HCT116 (cell line): ENCODE data around the gene CACNA2D3. TPM values are rescaled to one million over a fixed set of nuclear protein-coding genes. Genes with fewer than 3 reads are reported as not detected.

ENCODE experiments used
- ATAC-seq: fragments of 200-7000 bp; cut with Tn5 transposase; 2 replicates; pipeline ENCODE4 v1.9.1; 2020; ENCODE audit warnings: mild to moderate bottlenecking, moderate library complexity
- BruUV-seq: library from RNA; stranded (reverse); fragments of 400-500 nt; replicated peaks from 2 replicates; lab custom pipeline; 2021; lab: Mats Ljungman, UMichigan
- CTCF ChIA-PET: fragments of 300-600 bp; sonication (Branson Sonifier 250); formaldehyde crosslinking; loops from one replicate; lab custom pipeline; 2021; ENCODE audit warnings: antibody characterized with exemption; lab: Charles Lee
- POLR2A ChIA-PET: fragments of 300-600, 350-600 bp; sonication (Branson Sonifier 250); formaldehyde crosslinking; loops from one replicate; lab custom pipeline; 2021; ENCODE audit warnings: antibody characterized with exemption; lab: Charles Lee
- RAD21 ChIA-PET, 2 experiments: fragments of 300-600 bp; sonication (Branson Sonifier 250); formaldehyde crosslinking; loops; one replicate each; lab custom pipeline; 2023; ENCODE audit warnings: low total read pairs in 2 of 2; ENCODE audit not compliant: uncharacterized antibody in 2 of 2, unreplicated experiment in 2 of 2, low non-redundant PET in 1 of 2; lab: Charles Lee
- DNase-seq: peaks from one replicate; pipeline ENCODE4 v3.0.0-alpha.2; 2010; ENCODE audit warnings: low read depth, low spot score
- H2AFZ ChIP-seq: fragments of 200-600 bp; shearing (Covaris generic), sonication (generic); 2 replicates; pipeline ENCODE4 v1.6.1; 2017; ENCODE audit warnings: low read depth, mixed run types, mixed read lengths, antibody characterized with exemption, low read length; ENCODE audit not compliant: poor library complexity, severe bottlenecking
- H3K27ac ChIP-seq: 2 replicates; pipeline ENCODE4 v1.5.1; 2012; ENCODE audit warnings: low read depth, low read length
- H3K27me3 ChIP-seq: fragments of 200-600 bp; sonication (generic); 2 replicates; pipeline ENCODE4 v1.6.1; 2016; ENCODE audit warnings: mixed run types, low read length, mixed read lengths; ENCODE audit not compliant: insufficient read depth
- H3K36me3 ChIP-seq, 2 experiments: fragments of 200-500 bp in 1 of 2; fragments of 200-600 bp in 1 of 2; sonication (Bioruptor generic) in 1 of 2; sonication (generic) in 1 of 2; 2 replicates each; pipeline versions ENCODE4 v1.5.1 to v1.6.1; 2014 to 2016; ENCODE audit warnings: low read length in 2 of 2, inconsistent platforms in 1 of 2, mixed read lengths in 1 of 2, mixed run types in 1 of 2; ENCODE audit not compliant: insufficient read depth in 2 of 2, control insufficient read depth in 1 of 2
- H3K4me1 ChIP-seq, 2 experiments: fragments of 200-600 bp in 1 of 2; sonication (generic) in 1 of 2; 2 replicates each; pipeline versions ENCODE4 v1.5.1 to v1.6.1; 2012 to 2017; ENCODE audit warnings: low read length in 2 of 2, inconsistent platforms in 1 of 2, mild to moderate bottlenecking in 1 of 2, mixed read lengths in 1 of 2, mixed run types in 1 of 2, moderate library complexity in 1 of 2; ENCODE audit not compliant: insufficient read depth in 2 of 2, control insufficient read depth in 1 of 2
- H3K4me2 ChIP-seq: fragments of 200-600 bp; sonication (generic); 2 replicates; pipeline ENCODE4 v1.6.1; 2017; ENCODE audit warnings: mixed run types, low read length, mixed read lengths
- H3K4me3 ChIP-seq, 2 experiments: fragments of 200-600 bp in 1 of 2; sonication (generic) in 1 of 2; replicated peaks in 1 of 2; 2 replicates each; pipeline ENCODE4 v1.5.1; 2011 to 2016; ENCODE audit warnings: low read length in 2 of 2, control low read depth in 1 of 2, low read depth in 1 of 2, mild to moderate bottlenecking in 1 of 2, mixed read lengths in 1 of 2, mixed run types in 1 of 2
- H3K79me2 ChIP-seq: fragments of 200-600 bp; sonication (generic); 2 replicates; pipeline ENCODE4 v1.6.1; 2017; ENCODE audit warnings: mild to moderate bottlenecking, mixed run types, low read length, moderate library complexity, mixed read lengths; ENCODE audit not compliant: insufficient read depth
- H3K9ac ChIP-seq: fragments of 200-600 bp; sonication (generic); 2 replicates; pipeline ENCODE4 v1.6.1; 2016; ENCODE audit warnings: low read length, mixed read lengths
- H3K9me2 ChIP-seq: fragments of 200-600 bp; sonication (generic), shearing (Covaris generic); 2 replicates; pipeline ENCODE4 v1.6.1; 2017; ENCODE audit warnings: mixed run types, mild to moderate bottlenecking, moderate library complexity; ENCODE audit not compliant: insufficient read depth
- H3K9me3 ChIP-seq, 2 experiments: fragments of 200-500 bp in 1 of 2; fragments of 200-600 bp in 1 of 2; sonication (Bioruptor generic) in 1 of 2; sonication (generic) in 1 of 2; 2 replicates each; pipeline ENCODE4 v1.6.1; 2014 to 2017; ENCODE audit warnings: low read length in 2 of 2, mixed read lengths in 2 of 2, inconsistent platforms in 1 of 2, low read depth in 1 of 2, mild to moderate bottlenecking in 1 of 2, mixed run types in 1 of 2, moderate library complexity in 1 of 2; ENCODE audit not compliant: control insufficient read depth in 1 of 2, insufficient read depth in 1 of 2
- H4K20me1 ChIP-seq: fragments of 200-600 bp; sonication (generic), shearing (Covaris generic); 2 replicates; pipeline ENCODE4 v1.6.1; 2017; ENCODE audit warnings: mixed run types, mild to moderate bottlenecking, moderate library complexity; ENCODE audit not compliant: insufficient read depth
- ATF3 ChIP-seq: IDR thresholded peaks from 2 replicates; pipeline ENCODE4 v1.6.1; 2012
- CEBPB ChIP-seq: IDR thresholded peaks from 2 replicates; pipeline ENCODE4 v1.6.1; 2012; ENCODE audit warnings: low read depth
- CTCF ChIP-seq, 3 experiments: fragments of 200-600 bp in 1 of 3; sonication (generic) in 1 of 3; IDR thresholded peaks in 2 of 3; conservative IDR thresholded peaks in 1 of 3; 2 replicates each; pipeline ENCODE4 v1.5.1; 2012 to 2017; ENCODE audit warnings: low read depth in 2 of 3, low read length in 2 of 3, antibody characterized with exemption in 1 of 3, borderline replicate concordance in 1 of 3, control low read depth in 1 of 3, mild to moderate bottlenecking in 1 of 3, mixed read lengths in 1 of 3, mixed run types in 1 of 3, moderate library complexity in 1 of 3; ENCODE audit not compliant: insufficient read depth in 1 of 3
- EGR1 ChIP-seq: IDR thresholded peaks from 2 replicates; pipeline ENCODE4 v1.6.1; 2012; ENCODE audit warnings: low read depth
- ELF1 ChIP-seq: IDR thresholded peaks from 2 replicates; pipeline ENCODE4 v1.6.1; 2012; ENCODE audit warnings: low read depth, borderline replicate concordance
- EZH2phosphoT487 ChIP-seq: fragments of 200-600 bp; IDR thresholded peaks from 2 replicates; pipeline ENCODE4 v1.6.1; 2018; ENCODE audit warnings: antibody characterized with exemption, borderline replicate concordance
- FOSL1 ChIP-seq: IDR thresholded peaks from 2 replicates; pipeline ENCODE4 v1.6.1; 2012; ENCODE audit warnings: low read depth
- JUND ChIP-seq: IDR thresholded peaks from 2 replicates; pipeline ENCODE4 v1.6.1; 2012
- POLR2A ChIP-seq: IDR thresholded peaks from 2 replicates; pipeline ENCODE4 v1.7.0; 2011; ENCODE audit warnings: borderline replicate concordance; ENCODE audit not compliant: insufficient read depth, insufficient read length; ENCODE audit errors: extremely low read depth
- POLR2AphosphoS5 ChIP-seq: IDR thresholded peaks from 2 replicates; pipeline ENCODE4 v1.6.1; 2011; ENCODE audit warnings: mild to moderate bottlenecking, low read depth, low read length, moderate library complexity
- REST ChIP-seq: IDR thresholded peaks from 2 replicates; pipeline ENCODE4 v1.6.1; 2012; ENCODE audit warnings: low read depth
- SP1 ChIP-seq: IDR thresholded peaks from 2 replicates; pipeline ENCODE4 v1.6.1; 2012; ENCODE audit warnings: low read depth
- SRF ChIP-seq: IDR thresholded peaks from 2 replicates; pipeline ENCODE4 v1.6.1; 2012; ENCODE audit warnings: low read depth
- YY1 ChIP-seq: IDR thresholded peaks from 2 replicates; pipeline ENCODE4 v1.6.1; 2011; ENCODE audit warnings: low read length, low read depth, moderate library complexity, mild to moderate bottlenecking; ENCODE audit not compliant: insufficient replicate concordance; ENCODE audit errors: extremely low read depth
- ZFX ChIP-seq: fragments of 450-650 bp; IDR thresholded peaks from 2 replicates; pipeline ENCODE4 v1.6.1; 2017
- intact Hi-C: fragments of 100-400 bp; cut with micrococcal nuclease; formaldehyde crosslinking; loops from 2 replicates; pipeline ENCODE4 v1.10.0; 2022
- total RNA-seq: library from RNA; stranded (reverse); gene quantifications from one replicate; pipeline ENCODE4 v1.2.1, GENCODE V29; 2021; ENCODE audit not compliant: unreplicated experiment

Gene CACNA2D3
- total RNA-seq, 1 experiment from 2014 or later: 0.20 TPM

- no peak for TF ChIP-seq REST
- ATAC-seq: no peak
- peaks cover 0 to 16% of the 10 kb centered on the region in 2 experiments; a peak in 2 of 4 replicates for H3K9me3 ChIP-seq
- intact Hi-C loops: no loop called here
- H3K9me2 ChIP-seq: no peaks in the 10 kb centered on the region
- H3K9ac ChIP-seq: no peak overlapping the region
- H3K79me2 ChIP-seq: no peaks in the 10 kb centered on the region
- no peaks in the 10 kb centered on the region for H3K27me3 ChIP-seq
- H3K4me1 ChIP-seq: no peaks in the 10 kb centered on the region
- H3K4me3 ChIP-seq: no peak overlapping the region
- no peak overlapping the region for H2AFZ ChIP-seq
- H3K4me2 ChIP-seq: no peak overlapping the region
- POLR2A ChIA-PET: no interaction called here
- BruUV-seq: no TSS peak
- H4K20me1 ChIP-seq: no peaks in the 10 kb centered on the region
- H3K27ac ChIP-seq: no peak overlapping the region
- no peaks in the 10 kb centered on the region for H3K36me3 ChIP-seq
- RAD21 ChIA-PET: no interaction called here
- CTCF ChIA-PET: no interaction called here
- no peak for DNase-seq
Observed at GRCh38 chr3:54733106-54734006, 611.0 kb downstream of the CACNA2D3 start.

GRCh38 chr3:54736459-54736858 lies 614.1 kb downstream of the CACNA2D3 start:
- RAD21 ChIA-PET: no interaction called here
- intact Hi-C loops: no loop called here
- Histone ChIP-seq H3K27me3 (no peaks in the 10 kb centered on the region), H3K9ac (no peak overlapping the region), H3K4me3 (no peak overlapping the region), H3K4me1 (no peaks in the 10 kb centered on the region), H3K9me2 (no peaks in the 10 kb centered on the region), H3K79me2 (no peaks in the 10 kb centered on the region), H3K27ac (no peak overlapping the region), H3K36me3 (no peaks in the 10 kb centered on the region), H4K20me1 (no peaks in the 10 kb centered on the region), H3K9me3 (peaks cover 0 to 18% of the 10 kb centered on the region in 2 experiments; a peak in 1 of 4 replicates), H2AFZ (no peak overlapping the region), H3K4me2 (no peak overlapping the region)
- DNase-seq: no peak
- POLR2A ChIA-PET: no interaction called here
- BruUV-seq: no TSS peak
- ATAC-seq: no peak
- CTCF ChIA-PET: no interaction called here
- TF ChIP-seq ZFX (no peak), POLR2AphosphoS5 (no peak), CEBPB (no peak), FOSL1 (no peak), JUND (no peak), POLR2A (no peak), SRF (no peak), SP1 (no peak), EGR1 (no peak), CTCF (IDR thresholded peaks at IDR 0.05 in 2 of 3, conservative IDR thresholded peaks at IDR 0.05 in 1 of 3; ENCODE audit: borderline replicate concordance in 1 of 3, insufficient read depth in 1 of 3, low read depth in 2 of 3, low read length in 2 of 3) (no peak), ELF1 (no peak), YY1 (no peak), ATF3 (no peak), EZH2phosphoT487 (no peak)
